Measurements from ENCODE around the gene NLRP9. TPM values are rescaled to one million over a fixed set of nuclear protein-coding genes. Genes with fewer than 3 reads are reported as not detected.
"Not testable (repeated sequence)": the region's sequence is repeated elsewhere in the genome, so short reads cannot be mapped to it uniquely, and the experiment has no call there.

NLRP9 gene
- total RNA-seq, 1 donor from 2014 or later: not detected

DNA sequence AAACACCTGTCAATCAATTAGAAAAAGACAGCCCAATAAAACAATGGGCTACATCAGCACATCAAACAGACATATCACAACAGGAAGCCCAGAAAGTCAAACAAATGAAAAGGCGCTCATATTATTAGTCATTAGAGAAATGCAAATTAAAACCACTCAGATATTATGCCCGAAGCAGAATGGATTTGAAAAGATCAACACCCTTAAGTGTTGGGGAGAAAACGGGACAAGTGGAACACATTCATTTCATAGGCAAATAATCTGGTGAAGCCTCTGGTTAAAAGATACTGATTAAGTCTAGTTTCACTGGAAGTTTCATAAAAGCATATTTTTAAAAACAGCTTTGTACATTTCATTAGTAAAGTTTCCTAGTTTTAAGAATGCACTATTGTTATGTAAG lies 17.4 kb downstream of the NLRP9 start:
- Mint-ChIP-seq H3K27me3 (ENCODE audit: unreplicated experiment) (no peaks in the 10 kb centered on the region), H3K4me3 (ENCODE audit: unreplicated experiment) (no peak overlapping the region), H3K4me1 (ENCODE audit: unreplicated experiment) (no peaks in the 10 kb centered on the region), H3K36me3 (ENCODE audit: unreplicated experiment) (no peaks in the 10 kb centered on the region), H3K27ac (ENCODE audit: unreplicated experiment) (no peak overlapping the region), H3K9me3 (ENCODE audit: unreplicated experiment) (peaks cover 24% of the 10 kb centered on the region)
- TF ChIP-seq, protein P1, sequence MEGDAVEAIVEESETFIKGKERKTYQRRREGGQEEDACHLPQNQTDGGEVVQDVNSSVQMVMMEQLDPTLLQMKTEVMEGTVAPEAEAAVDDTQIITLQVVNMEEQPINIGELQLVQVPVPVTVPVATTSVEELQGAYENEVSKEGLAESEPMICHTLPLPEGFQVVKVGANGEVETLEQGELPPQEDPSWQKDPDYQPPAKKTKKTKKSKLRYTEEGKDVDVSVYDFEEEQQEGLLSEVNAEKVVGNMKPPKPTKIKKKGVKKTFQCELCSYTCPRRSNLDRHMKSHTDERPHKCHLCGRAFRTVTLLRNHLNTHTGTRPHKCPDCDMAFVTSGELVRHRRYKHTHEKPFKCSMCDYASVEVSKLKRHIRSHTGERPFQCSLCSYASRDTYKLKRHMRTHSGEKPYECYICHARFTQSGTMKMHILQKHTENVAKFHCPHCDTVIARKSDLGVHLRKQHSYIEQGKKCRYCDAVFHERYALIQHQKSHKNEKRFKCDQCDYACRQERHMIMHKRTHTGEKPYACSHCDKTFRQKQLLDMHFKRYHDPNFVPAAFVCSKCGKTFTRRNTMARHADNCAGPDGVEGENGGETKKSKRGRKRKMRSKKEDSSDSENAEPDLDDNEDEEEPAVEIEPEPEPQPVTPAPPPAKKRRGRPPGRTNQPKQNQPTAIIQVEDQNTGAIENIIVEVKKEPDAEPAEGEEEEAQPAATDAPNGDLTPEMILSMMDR (IDR thresholded peaks at IDR 0.05): no peak
- no peak for DNase-seq (ENCODE audit: extremely low spot score, unreplicated experiment)

DNA sequence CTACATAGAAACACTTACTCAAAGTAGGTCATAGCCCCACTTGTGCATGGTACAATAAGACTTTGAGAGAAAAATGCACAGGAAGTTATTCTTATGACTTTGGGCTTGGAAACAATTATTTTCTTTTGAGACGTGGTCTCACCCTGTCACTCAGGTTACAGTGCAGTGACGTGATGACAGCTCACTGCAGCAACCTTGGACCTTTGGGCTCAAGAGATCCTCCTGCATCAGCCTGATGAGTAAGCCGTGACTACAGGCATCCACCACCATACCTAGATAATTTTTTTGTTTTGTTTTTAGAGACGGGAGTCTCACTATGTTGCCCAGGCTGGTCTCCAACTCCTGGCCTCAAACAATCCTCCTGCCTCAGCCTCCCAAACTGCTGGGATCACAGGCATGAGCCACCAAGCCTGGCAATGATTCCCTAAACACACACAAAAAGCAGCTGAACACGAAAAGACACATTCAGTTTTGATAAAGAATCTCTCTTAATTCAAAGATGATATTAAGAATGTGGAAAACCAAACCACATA lies 17.9 kb downstream of the NLRP9 start:
- Mint-ChIP-seq H3K4me3 (ENCODE audit: unreplicated experiment) (no peak overlapping the region), H3K27ac (ENCODE audit: unreplicated experiment) (no peak overlapping the region), H3K27me3 (ENCODE audit: unreplicated experiment) (no peaks in the 10 kb centered on the region), H3K4me1 (ENCODE audit: unreplicated experiment) (no peaks in the 10 kb centered on the region), H3K36me3 (ENCODE audit: unreplicated experiment) (no peaks in the 10 kb centered on the region), H3K9me3 (ENCODE audit: unreplicated experiment) (peaks cover 24% of the 10 kb centered on the region)
- DNase-seq (ENCODE audit: extremely low spot score, unreplicated experiment): no peak
- TF ChIP-seq, protein P1 (IDR thresholded peaks at IDR 0.05): no peak

- H3K27ac Mint-ChIP-seq (ENCODE audit: unreplicated experiment); H3K27me3 Mint-ChIP-seq (ENCODE audit: unreplicated experiment); H3K4me1 Mint-ChIP-seq (ENCODE audit: unreplicated experiment); H3K4me3 Mint-ChIP-seq (ENCODE audit: unreplicated experiment); DNase-seq (ENCODE audit: extremely low spot score, unreplicated experiment); H3K36me3 Mint-ChIP-seq (ENCODE audit: unreplicated experiment): not testable (repeated sequence)
- H3K9me3 Mint-ChIP-seq (ENCODE audit: unreplicated experiment): peaks cover 24% of the 10 kb centered on the region
Observed at GRCh38 chr19:55717879-55718711, 20.1 kb downstream of the NLRP9 start.

GRCh38 chr19:55717251-55717650 lies 21.0 kb downstream of the NLRP9 start:
- TF ChIP-seq, protein P1 (IDR thresholded peaks at IDR 0.05): no peak
- DNase-seq (ENCODE audit: extremely low spot score, unreplicated experiment): no peak
- no peaks in the 10 kb centered on the region for H3K36me3 Mint-ChIP-seq (ENCODE audit: unreplicated experiment)
- no peaks in the 10 kb centered on the region for H3K27me3 Mint-ChIP-seq (ENCODE audit: unreplicated experiment)
- no peak overlapping the region for H3K27ac Mint-ChIP-seq (ENCODE audit: unreplicated experiment)
- peaks cover 22% of the 10 kb centered on the region for H3K9me3 Mint-ChIP-seq (ENCODE audit: unreplicated experiment)
- H3K4me1 Mint-ChIP-seq (ENCODE audit: unreplicated experiment): no peaks in the 10 kb centered on the region
- no peak overlapping the region for H3K4me3 Mint-ChIP-seq (ENCODE audit: unreplicated experiment)

DNA sequence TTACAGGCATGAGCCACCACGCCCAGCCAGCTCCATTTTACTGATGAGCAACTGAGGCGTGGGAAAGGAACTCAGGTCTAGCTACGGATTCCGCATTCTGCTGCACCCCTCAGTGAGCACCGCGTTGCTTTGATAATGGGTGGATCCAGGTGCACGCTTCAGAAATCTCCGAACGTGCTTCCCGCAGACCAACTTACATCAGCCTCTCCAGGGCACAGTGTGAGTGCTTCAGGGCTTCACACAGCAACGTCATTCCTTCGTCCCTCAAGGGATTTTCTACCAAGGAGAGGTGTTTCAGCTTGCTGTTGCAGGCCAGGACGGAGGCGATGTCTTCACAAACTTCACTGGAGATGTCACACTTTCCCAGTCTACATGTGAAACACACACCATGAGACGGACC lies 21.7 kb downstream of the NLRP9 start:
- H3K27ac Mint-ChIP-seq (ENCODE audit: unreplicated experiment): no peak overlapping the region
- peaks cover 15% of the 10 kb centered on the region for H3K9me3 Mint-ChIP-seq (ENCODE audit: unreplicated experiment)
- H3K36me3 Mint-ChIP-seq (ENCODE audit: unreplicated experiment): no peaks in the 10 kb centered on the region
- no peaks in the 10 kb centered on the region for H3K4me1 Mint-ChIP-seq (ENCODE audit: unreplicated experiment)
- TF ChIP-seq, protein P1 (IDR thresholded peaks at IDR 0.05): no peak
- no peaks in the 10 kb centered on the region for H3K27me3 Mint-ChIP-seq (ENCODE audit: unreplicated experiment)
- H3K4me3 Mint-ChIP-seq (ENCODE audit: unreplicated experiment): no peak overlapping the region
- no peak for DNase-seq (ENCODE audit: extremely low spot score, unreplicated experiment)

All from osteocyte (in vitro differentiated cells).